ENCODE results near the gene SLC2A6.

- no peak for TF ChIP-seq CTCF (IDR thresholded peaks at IDR 0.05)
- TF ChIP-seq POLR2AphosphoS5 (IDR thresholded peaks at IDR 0.05), result no peak
Measured at GRCh38 chr9:133454943-133455673, 23.8 kb downstream of the SLC2A6 start.

All from breast epithelium (tissue), 3 donors.